GM23338 (cell line): Measurements from ENCODE around the gene TTC28. TPM values are rescaled to one million over a fixed set of nuclear protein-coding genes. Genes with fewer than 3 reads are reported as not detected.

Experiments
- ATAC-seq: fragments of 200-7000 bp; cut with Tn5 transposase; 3 replicates; pipeline ENCODE4 v1.9.1; 2020
- DNase-seq: peaks from one replicate; pipeline ENCODE4 v3.0.0-alpha.2; 2015; ENCODE audit warnings: low spot score
- H2AFZ ChIP-seq: fragments of 200-600 bp; sonication (generic); 2 replicates; pipeline ENCODE4 v1.8.0; 2016; ENCODE audit warnings: antibody characterized with exemption, mild to moderate bottlenecking, moderate library complexity
- H3F3A ChIP-seq: fragments of 200-600 bp; sonication (generic); replicated peaks from 2 replicates; pipeline ENCODE4 v1.8.0; 2017; ENCODE audit warnings: antibody characterized with exemption, mixed run types, low read depth
- H3K27ac ChIP-seq: fragments of 200-600 bp; sonication (generic); 2 replicates; pipeline ENCODE4 v1.6.1; 2016; ENCODE audit warnings: low read depth
- H3K27me3 ChIP-seq: fragments of 200-600 bp; sonication (generic); 2 replicates; pipeline ENCODE4 v1.8.0; 2016; ENCODE audit warnings: mild to moderate bottlenecking, mixed run types, moderate library complexity; ENCODE audit not compliant: insufficient read depth
- H3K36me3 ChIP-seq: fragments of 200-600 bp; sonication (generic); 2 replicates; pipeline ENCODE4 v1.8.0; 2016; ENCODE audit warnings: mild to moderate bottlenecking; ENCODE audit not compliant: insufficient read depth
- H3K4me1 ChIP-seq: fragments of 200-600 bp; sonication (generic); 2 replicates; pipeline ENCODE4 v1.8.0; 2016; ENCODE audit warnings: mild to moderate bottlenecking, moderate library complexity; ENCODE audit not compliant: insufficient read depth
- H3K4me2 ChIP-seq: fragments of 200-600 bp; sonication (generic); 2 replicates; pipeline ENCODE4 v1.7.1; 2017; ENCODE audit warnings: mixed run types
- H3K4me3 ChIP-seq: fragments of 200-600 bp; sonication (generic); 2 replicates; pipeline ENCODE4 v1.6.1; 2016; ENCODE audit warnings: mixed run types
- H3K79me2 ChIP-seq: fragments of 200-600 bp; sonication (generic); replicated peaks from 2 replicates; pipeline ENCODE4 v1.8.0; 2017; ENCODE audit warnings: mild to moderate bottlenecking; ENCODE audit not compliant: insufficient read depth
- H3K9me2 ChIP-seq: fragments of 200-600 bp; sonication (generic); 2 replicates; pipeline ENCODE4 v1.8.0; 2017; ENCODE audit not compliant: insufficient read depth
- H4K20me1 ChIP-seq: fragments of 200-600 bp; sonication (generic); replicated peaks from 2 replicates; pipeline ENCODE4 v1.8.0; 2017; ENCODE audit warnings: mild to moderate bottlenecking; ENCODE audit not compliant: insufficient read depth
- H3K27ac Mint-ChIP-seq: 2 replicates; pipeline ENCODE4 v1.8.0; 2020; ENCODE audit warnings: inconsistent platforms, mild to moderate bottlenecking, moderate library complexity, mixed read lengths
- H3K27me3 Mint-ChIP-seq: 3 replicates; pipeline ENCODE4 v1.8.0; 2022; ENCODE audit warnings: low read depth, mild to moderate bottlenecking, moderate library complexity, mixed read lengths, inconsistent platforms; ENCODE audit not compliant: insufficient read depth, poor library complexity
- H3K36me3 Mint-ChIP-seq: 3 replicates; pipeline ENCODE4 v1.8.0; 2021; ENCODE audit warnings: low read depth, mild to moderate bottlenecking, inconsistent platforms, moderate library complexity, mixed read lengths
- H3K4me1 Mint-ChIP-seq: 3 replicates; pipeline ENCODE4 v1.8.0; 2020; ENCODE audit warnings: mild to moderate bottlenecking, inconsistent platforms, mixed read lengths
- H3K4me3 Mint-ChIP-seq: 3 replicates; pipeline ENCODE4 v1.8.0; 2021; ENCODE audit warnings: moderate library complexity, mild to moderate bottlenecking, inconsistent platforms, mixed read lengths
- H3K9me3 Mint-ChIP-seq: 3 replicates; pipeline ENCODE4 v1.8.0; 2020; ENCODE audit warnings: moderate library complexity, mild to moderate bottlenecking, inconsistent platforms, mixed read lengths
- CREB1 ChIP-seq: fragments of 250-450 bp; sonication (Bioruptor Pico); IDR thresholded peaks from 2 replicates; pipeline ENCODE4 v1.5.0; 2020; ENCODE audit warnings: low read depth, mild to moderate bottlenecking, moderate library complexity
- EZH2 ChIP-seq: fragments of 200-600 bp; sonication (generic); IDR thresholded peaks from one replicate; pipeline ENCODE4 v1.8.0; 2017; ENCODE audit warnings: antibody characterized with exemption, mild to moderate bottlenecking, low read depth; ENCODE audit not compliant: unreplicated experiment
- JUNB ChIP-seq: IDR thresholded peaks from one replicate; pipeline ENCODE4 v1.6.1; 2016; ENCODE audit warnings: antibody characterized with exemption; ENCODE audit not compliant: unreplicated experiment
- NANOG ChIP-seq: IDR thresholded peaks from 2 replicates; pipeline ENCODE4 v1.6.1; 2016; ENCODE audit warnings: antibody characterized with exemption, borderline replicate concordance
- POLR2AphosphoS5 ChIP-seq: IDR thresholded peaks from 2 replicates; pipeline ENCODE4 v1.6.1; 2016; ENCODE audit warnings: antibody characterized with exemption, low read depth
- STAT1 ChIP-seq: IDR thresholded peaks from one replicate; pipeline ENCODE4 v1.6.1; 2016; ENCODE audit warnings: antibody characterized with exemption; ENCODE audit not compliant: unreplicated experiment
- ZNF331 ChIP-seq: fragments of 250-450 bp; sonication (Bioruptor Pico); IDR thresholded peaks from 2 replicates; pipeline ENCODE4 v1.5.0; 2020; ENCODE audit warnings: low read depth, mild to moderate bottlenecking, moderate library complexity
- polyA plus RNA-seq: library from polyadenylated mRNA; unstranded; fragments of >200 nt; fragmentation: Nextera tagmentation; extraction: Ambion mirVana; gene quantifications from 2 replicates; pipeline ENCODE4 v1.2.1, GENCODE V29; 2016
- total RNA-seq: library from RNA; depleted of rRNA; stranded (reverse); fragments of >200 nt; shearing (Covaris generic); gene quantifications from 2 replicates; pipeline ENCODE4 v1.2.3, GENCODE V29; 2014
- TF ChIP-seq, protein P1 (sequence below): IDR thresholded peaks from one replicate; pipeline ENCODE4 v1.6.1; 2018; ENCODE audit warnings: antibody characterized with exemption; ENCODE audit not compliant: unreplicated experiment

The TTC28 gene
- total and polyA plus RNA-seq, 2 experiments from 2014 or later, result 4.5 to 16.1 TPM

DNA sequence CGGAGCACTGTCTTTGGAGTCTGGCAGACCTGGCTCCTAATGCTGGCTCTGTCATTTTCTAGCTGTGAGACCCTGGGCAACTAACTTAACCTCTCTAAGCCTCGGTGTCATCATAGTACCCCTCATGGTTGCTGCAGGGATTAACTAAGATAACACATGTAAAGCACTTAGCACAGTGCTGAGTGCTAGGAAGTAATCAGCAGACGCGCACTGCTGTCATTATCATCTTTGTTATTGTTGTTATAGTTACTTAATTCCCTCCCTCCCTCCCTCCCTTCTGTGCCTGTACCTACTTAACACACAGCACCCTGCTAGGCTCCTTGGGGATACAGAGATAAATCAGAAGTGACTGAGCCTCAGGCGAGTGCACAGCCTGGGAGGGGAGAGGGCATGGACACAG lies 655.9 kb downstream of the TTC28 start (continued):
- TF ChIP-seq, protein P1, sequence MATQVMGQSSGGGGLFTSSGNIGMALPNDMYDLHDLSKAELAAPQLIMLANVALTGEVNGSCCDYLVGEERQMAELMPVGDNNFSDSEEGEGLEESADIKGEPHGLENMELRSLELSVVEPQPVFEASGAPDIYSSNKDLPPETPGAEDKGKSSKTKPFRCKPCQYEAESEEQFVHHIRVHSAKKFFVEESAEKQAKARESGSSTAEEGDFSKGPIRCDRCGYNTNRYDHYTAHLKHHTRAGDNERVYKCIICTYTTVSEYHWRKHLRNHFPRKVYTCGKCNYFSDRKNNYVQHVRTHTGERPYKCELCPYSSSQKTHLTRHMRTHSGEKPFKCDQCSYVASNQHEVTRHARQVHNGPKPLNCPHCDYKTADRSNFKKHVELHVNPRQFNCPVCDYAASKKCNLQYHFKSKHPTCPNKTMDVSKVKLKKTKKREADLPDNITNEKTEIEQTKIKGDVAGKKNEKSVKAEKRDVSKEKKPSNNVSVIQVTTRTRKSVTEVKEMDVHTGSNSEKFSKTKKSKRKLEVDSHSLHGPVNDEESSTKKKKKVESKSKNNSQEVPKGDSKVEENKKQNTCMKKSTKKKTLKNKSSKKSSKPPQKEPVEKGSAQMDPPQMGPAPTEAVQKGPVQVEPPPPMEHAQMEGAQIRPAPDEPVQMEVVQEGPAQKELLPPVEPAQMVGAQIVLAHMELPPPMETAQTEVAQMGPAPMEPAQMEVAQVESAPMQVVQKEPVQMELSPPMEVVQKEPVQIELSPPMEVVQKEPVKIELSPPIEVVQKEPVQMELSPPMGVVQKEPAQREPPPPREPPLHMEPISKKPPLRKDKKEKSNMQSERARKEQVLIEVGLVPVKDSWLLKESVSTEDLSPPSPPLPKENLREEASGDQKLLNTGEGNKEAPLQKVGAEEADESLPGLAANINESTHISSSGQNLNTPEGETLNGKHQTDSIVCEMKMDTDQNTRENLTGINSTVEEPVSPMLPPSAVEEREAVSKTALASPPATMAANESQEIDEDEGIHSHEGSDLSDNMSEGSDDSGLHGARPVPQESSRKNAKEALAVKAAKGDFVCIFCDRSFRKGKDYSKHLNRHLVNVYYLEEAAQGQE, result no peak
- no peak for TF ChIP-seq NANOG
- no peak for TF ChIP-seq CREB1
- no peak for TF ChIP-seq EZH2
- no peak for TF ChIP-seq ZNF331

DNA sequence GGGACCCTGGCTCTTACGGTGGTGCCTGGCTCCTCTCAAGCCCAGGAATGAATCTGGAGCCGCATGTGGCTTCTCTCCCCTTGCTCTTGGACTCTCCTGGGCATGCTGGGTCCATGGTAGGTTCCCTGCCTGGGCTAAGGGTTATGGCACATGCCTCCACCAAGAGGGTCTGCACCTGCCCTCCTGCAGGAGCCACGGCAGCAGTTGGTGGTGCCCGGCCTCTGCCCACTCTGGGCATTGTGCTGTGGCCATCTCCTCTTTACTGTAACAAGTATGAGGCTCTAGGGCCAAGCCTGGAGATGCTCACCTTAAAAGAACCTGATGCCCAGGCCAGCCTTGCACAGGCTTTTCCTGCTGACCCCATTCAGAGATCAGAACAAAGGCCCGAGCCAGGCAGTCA lies 656.6 kb downstream of the TTC28 start:
- DNase-seq (no peak), ATAC-seq (no peak)
- Mint-ChIP-seq H3K27me3 (peaks cover 8% of the 10 kb centered on the region), H3K4me1 (peaks cover 16% of the 10 kb centered on the region), H3K4me3 (no peak overlapping the region), H3K9me3 (no peaks in the 10 kb centered on the region; the same call in 2 of the 3 replicates), H3K36me3 (no peaks in the 10 kb centered on the region), H3K27ac (no peak overlapping the region)
- Histone ChIP-seq H3K4me2 (no peak overlapping the region), H3F3A (no peaks in the 10 kb centered on the region), H3K79me2 (no peaks in the 10 kb centered on the region), H3K9me2 (no peaks in the 10 kb centered on the region), H4K20me1 (no peaks in the 10 kb centered on the region), H3K27ac (no peak overlapping the region), H3K4me3 (no peak overlapping the region), H3K27me3 (no peaks in the 10 kb centered on the region), H2AFZ (no peak overlapping the region), H3K36me3 (no peaks in the 10 kb centered on the region), H3K4me1 (no peaks in the 10 kb centered on the region)
- no peak for TF ChIP-seq STAT1

DNA sequence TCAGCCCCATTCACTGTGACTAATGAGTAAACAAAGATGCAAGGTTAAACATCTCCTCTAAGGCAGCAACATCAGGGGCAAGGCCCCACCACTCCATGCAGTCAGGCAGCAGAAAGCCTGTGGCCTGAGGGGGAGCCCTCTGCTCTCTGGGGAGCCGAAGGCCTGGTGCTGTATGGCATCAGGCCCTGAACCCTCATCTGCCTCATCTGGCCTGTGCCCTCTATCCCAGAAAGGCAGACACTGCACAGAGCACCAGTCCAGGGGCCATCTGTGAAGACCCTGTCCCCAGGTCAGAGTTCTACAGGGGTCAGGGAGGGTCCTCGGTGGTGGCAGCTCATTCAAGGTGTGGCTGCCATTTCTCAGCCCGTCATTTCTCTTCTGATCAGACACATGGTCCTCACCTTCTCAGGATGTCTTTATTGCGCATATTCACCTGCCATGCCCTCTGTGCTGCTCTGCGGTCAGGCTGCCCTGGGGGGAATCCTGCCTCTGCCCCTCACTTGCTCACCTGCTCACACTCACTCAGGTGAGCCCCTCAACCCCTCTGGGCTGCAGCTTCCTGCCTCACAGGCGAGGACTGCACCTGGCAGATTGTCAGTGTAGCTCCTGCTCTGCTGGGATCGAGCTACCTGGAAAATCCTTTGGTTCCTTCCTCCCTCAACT lies 657.5 kb downstream of the TTC28 start:
- Mint-ChIP-seq H3K9me3 (no peaks in the 10 kb centered on the region; the same call in 2 of the 3 replicates), H3K27me3 (peaks cover 8% of the 10 kb centered on the region), H3K36me3 (no peaks in the 10 kb centered on the region), H3K27ac (no peak overlapping the region), H3K4me1 (peaks cover 16% of the 10 kb centered on the region), H3K4me3 (no peak overlapping the region)
- H3K79me2 ChIP-seq, result no peaks in the 10 kb centered on the region
- no peaks in the 10 kb centered on the region for H3K36me3 ChIP-seq
- no peaks in the 10 kb centered on the region for H3K27me3 ChIP-seq
- ATAC-seq, result no peak
- H4K20me1 ChIP-seq, result no peaks in the 10 kb centered on the region
- DNase-seq, result no peak
- no peak overlapping the region for H3K27ac ChIP-seq
- H3K4me1 ChIP-seq, result no peaks in the 10 kb centered on the region
- H2AFZ ChIP-seq, result no peak overlapping the region
- no peak overlapping the region for H3K4me3 ChIP-seq
- H3K9me2 ChIP-seq, result no peaks in the 10 kb centered on the region
- no peak overlapping the region for H3K4me2 ChIP-seq
- no peaks in the 10 kb centered on the region for H3F3A ChIP-seq
- TF ChIP-seq JUNB, result no peak
- no peak for TF ChIP-seq CREB1
- no peak for TF ChIP-seq ZNF331
- TF ChIP-seq POLR2AphosphoS5, result no peak
- TF ChIP-seq EZH2, result no peak
